NCI-H446 treated with DMSO at 0.1 percent for 48 hours (cell line): ENCODE results near the gene KCND1.

ENCODE experiments used
- DNase-seq: peaks from one replicate; lab custom pipeline; 2025; lab: John Stamatoyannopoulos, UW

The KCND1 gene

GRCh38 chrX:48937054-48937907 lies 34.4 kb downstream of the KCND1 start:
- DNase-seq: no peak

GRCh38 chrX:48936429-48937053 lies 35.1 kb downstream of the KCND1 start:
- no peak for DNase-seq

GRCh38 chrX:48935301-48935670 lies 36.4 kb downstream of the KCND1 start:
- no peak for DNase-seq

GRCh38 chrX:48934581-48935300 lies 36.9 kb downstream of the KCND1 start:
- no peak for DNase-seq

- no peak for DNase-seq
Observed at GRCh38 chrX:48933757-48934156, 37.9 kb downstream of the KCND1 start.

- no peak for DNase-seq
Observed at GRCh38 chrX:48927736-48928382, 43.8 kb downstream of the KCND1 start.

GRCh38 chrX:48927123-48927522 lies 44.5 kb downstream of the KCND1 start:
- DNase-seq: no peak

GRCh38 chrX:48924270-48924669 lies 47.4 kb downstream of the KCND1 start:
- DNase-seq: no peak

GRCh38 chrX:48923771-48924170 lies 47.9 kb downstream of the KCND1 start:
- no peak for DNase-seq

- no peak for DNase-seq
Observed at GRCh38 chrX:48920718-48921104, 50.9 kb downstream of the KCND1 start.

GRCh38 chrX:48919947-48920717 lies 51.5 kb downstream of the KCND1 start:
- no peak for DNase-seq

- DNase-seq: no peak
Observed at GRCh38 chrX:48919360-48919841, 52.2 kb downstream of the KCND1 start.

- peak; percentile 90 for DNase-seq
Observed at GRCh38 chrX:48918643-48919340, 52.9 kb downstream of the KCND1 start, which contains the start of gene PIM2. Gene PIM2 (minus strand): TSS chrX:48919024. CDS start chrX:48918834, 190 bp downstream.

- DNase-seq: no peak
Observed at GRCh38 chrX:48918301-48918642, 53.4 kb downstream of the KCND1 start.

- DNase-seq: peak; percentile 81
Observed at GRCh38 chrX:48917139-48918001, 54.3 kb downstream of the KCND1 start.

GRCh38 chrX:48914593-48915493 lies 56.8 kb downstream of the KCND1 start:
- DNase-seq: no peak

- DNase-seq: no peak
Observed at GRCh38 chrX:48913605-48914366, 57.9 kb downstream of the KCND1 start.
